H9 (cell line): ENCODE results near the gene EPYC. TPM values are rescaled to one million over a fixed set of nuclear protein-coding genes. Genes with fewer than 3 reads are reported as not detected.

Experiments
- DNase-seq: peaks from one replicate; pipeline ENCODE4 v3.0.0-alpha.2; 2017
- H2AFZ ChIP-seq: one replicate; pipeline ENCODE4 v1.6.1; 2013; ENCODE audit warnings: mild to moderate bottlenecking, low read length, control low read depth, moderate library complexity
- H2AK5ac ChIP-seq: 2 replicates; pipeline ENCODE4 v1.6.1; 2013; ENCODE audit warnings: low read length, control low read depth, mixed read lengths; ENCODE audit not compliant: insufficient read length
- H2BK120ac ChIP-seq: one replicate; pipeline ENCODE4 v1.6.1; 2013; ENCODE audit warnings: low read depth, mild to moderate bottlenecking, low read length, control low read depth, inconsistent platforms; ENCODE audit not compliant: poor library complexity, severe bottlenecking
- H2BK12ac ChIP-seq: 2 replicates; pipeline ENCODE4 v1.6.1; 2013; ENCODE audit warnings: low read length, control low read depth, mixed read lengths, low read depth; ENCODE audit not compliant: insufficient read length
- H2BK15ac ChIP-seq: 2 replicates; pipeline ENCODE4 v1.6.1; 2013; ENCODE audit warnings: low read depth, low read length, control low read depth
- H2BK20ac ChIP-seq: one replicate; pipeline ENCODE4 v1.6.1; 2013; ENCODE audit warnings: low read depth, mild to moderate bottlenecking, low read length, control low read depth, inconsistent platforms; ENCODE audit not compliant: poor library complexity, severe bottlenecking
- H2BK5ac ChIP-seq: 2 replicates; pipeline ENCODE4 v1.6.1; 2013; ENCODE audit warnings: low read length, control low read depth, mixed read lengths; ENCODE audit not compliant: insufficient read length
- H3K14ac ChIP-seq: 2 replicates; pipeline ENCODE4 v1.6.1; 2013; ENCODE audit warnings: low read length, control low read depth; ENCODE audit not compliant: insufficient read depth
- H3K18ac ChIP-seq: 2 replicates; pipeline ENCODE4 v1.6.1; 2013; ENCODE audit warnings: low read depth, mild to moderate bottlenecking, mixed read lengths, low read length, control low read depth; ENCODE audit not compliant: insufficient read length
- H3K23ac ChIP-seq: 2 replicates; pipeline ENCODE4 v1.6.1; 2013; ENCODE audit warnings: low read length, control low read depth, mixed read lengths, low read depth; ENCODE audit not compliant: insufficient read length
- H3K23me2 ChIP-seq: 2 replicates; pipeline ENCODE4 v1.6.1; 2013; ENCODE audit warnings: low read depth, mild to moderate bottlenecking, mixed read lengths, low read length, control low read depth; ENCODE audit not compliant: insufficient read length, poor library complexity, severe bottlenecking
- H3K27ac ChIP-seq: 2 replicates; pipeline ENCODE4 v1.5.1; 2013; ENCODE audit warnings: low read length, control low read depth, mixed read lengths, low read depth; ENCODE audit not compliant: insufficient read length
- H3K27me3 ChIP-seq: 2 replicates; pipeline ENCODE4 v1.6.1; 2013; ENCODE audit warnings: low read length, control low read depth, inconsistent platforms; ENCODE audit not compliant: insufficient read depth
- H3K4ac ChIP-seq: 2 replicates; pipeline ENCODE4 v1.6.1; 2013; ENCODE audit warnings: low read depth, mild to moderate bottlenecking, control low read depth, inconsistent platforms, low read length, moderate library complexity
- H3K4me1 ChIP-seq: 2 replicates; pipeline ENCODE4 v1.6.1; 2013; ENCODE audit warnings: low read length, control low read depth, inconsistent platforms; ENCODE audit not compliant: insufficient read depth
- H3K4me2 ChIP-seq: 2 replicates; pipeline ENCODE4 v1.6.1; 2013; ENCODE audit warnings: low read length, control low read depth, mixed read lengths; ENCODE audit not compliant: insufficient read length, insufficient read depth
- H3K56ac ChIP-seq: 2 replicates; pipeline ENCODE4 v1.6.1; 2013; ENCODE audit warnings: low read depth, mild to moderate bottlenecking, mixed read lengths, low read length, control low read depth; ENCODE audit not compliant: insufficient read length
- H3K79me1 ChIP-seq: 2 replicates; pipeline ENCODE4 v1.6.1; 2013; ENCODE audit warnings: low read depth, mild to moderate bottlenecking, moderate library complexity, low read length, control low read depth, inconsistent platforms; ENCODE audit not compliant: insufficient read depth, poor library complexity, severe bottlenecking
- H3K79me2 ChIP-seq: 2 replicates; pipeline ENCODE4 v1.6.1; 2013; ENCODE audit warnings: low read length, control low read depth, inconsistent platforms; ENCODE audit not compliant: insufficient read depth
- H3K9ac ChIP-seq: 2 replicates; pipeline ENCODE4 v1.6.1; 2013; ENCODE audit warnings: low read length, control low read depth, mixed read lengths; ENCODE audit not compliant: insufficient read length; ENCODE audit errors: extremely low read depth
- H3K9me3 ChIP-seq: one replicate; pipeline ENCODE4 v1.6.1; 2013; ENCODE audit warnings: low read depth, low read length, inconsistent platforms; ENCODE audit not compliant: control insufficient read depth
- H3T11ph ChIP-seq: one replicate; pipeline ENCODE4 v1.6.1; 2013; ENCODE audit warnings: mild to moderate bottlenecking, low read length, control low read depth, inconsistent platforms
- H4K20me1 ChIP-seq: one replicate; pipeline ENCODE4 v1.6.1; 2013; ENCODE audit not compliant: control insufficient read depth, insufficient read length, insufficient read depth
- H4K5ac ChIP-seq: 2 replicates; pipeline ENCODE4 v1.6.1; 2013; ENCODE audit warnings: low read depth, mild to moderate bottlenecking, mixed read lengths, low read length, control low read depth; ENCODE audit not compliant: insufficient read length
- H4K8ac ChIP-seq: replicated peaks from 2 replicates; pipeline ENCODE4 v1.6.1; 2013; ENCODE audit warnings: low read length, control low read depth, mixed read lengths, low read depth; ENCODE audit not compliant: insufficient read length
- H4K91ac ChIP-seq: 2 replicates; pipeline ENCODE4 v1.6.1; 2013; ENCODE audit warnings: low read depth, mild to moderate bottlenecking, moderate library complexity, mixed read lengths, low read length, control low read depth; ENCODE audit not compliant: insufficient read length
- H3K27ac Mint-ChIP-seq, 3 experiments: 2 replicates in 2 of 3; 3 replicates in 1 of 3; pipeline ENCODE4 v1.8.0; 2020 to 2021; ENCODE audit warnings: mixed read lengths in 3 of 3, mild to moderate bottlenecking in 1 of 3, moderate library complexity in 1 of 3
- H3K27me3 Mint-ChIP-seq: 2 replicates; pipeline ENCODE4 v1.8.0; 2021; ENCODE audit warnings: low read depth, mild to moderate bottlenecking, moderate library complexity, mixed read lengths
- H3K36me3 Mint-ChIP-seq, 3 experiments: 2 replicates in 2 of 3; 3 replicates in 1 of 3; pipeline ENCODE4 v1.8.0; 2020 to 2021; ENCODE audit warnings: low read depth in 3 of 3, mixed read lengths in 3 of 3; ENCODE audit not compliant: insufficient read depth in 1 of 3
- H3K4me1 Mint-ChIP-seq, 2 experiments: 2 replicates each; pipeline ENCODE4 v1.8.0; 2020; ENCODE audit warnings: mixed read lengths in 2 of 2
- H3K4me3 Mint-ChIP-seq, 2 experiments: 2 replicates in 1 of 2; 3 replicates in 1 of 2; pipeline ENCODE4 v1.8.0; 2020 to 2021; ENCODE audit warnings: mild to moderate bottlenecking in 2 of 2, mixed read lengths in 2 of 2, moderate library complexity in 1 of 2
- H3K9me3 Mint-ChIP-seq, 2 experiments: 2 replicates in 1 of 2; 3 replicates in 1 of 2; pipeline ENCODE4 v1.8.0; 2020; ENCODE audit warnings: mild to moderate bottlenecking in 2 of 2, mixed read lengths in 2 of 2, moderate library complexity in 1 of 2
- CTCF ChIP-seq: fragments of 200-600 bp; sonication (generic); conservative IDR thresholded peaks from 3 replicates; pipeline ENCODE4 v1.8.0; 2021; ENCODE audit warnings: antibody characterized with exemption, mild to moderate bottlenecking
- total RNA-seq: library from RNA; stranded (reverse); gene quantifications from 2 replicates; pipeline ENCODE4 v1.2.1, GENCODE V29; 2021

The EPYC gene
- total RNA-seq, 1 experiment from 2014 or later, result not detected

- H3K14ac ChIP-seq, result no peak overlapping the region
- H3K9ac ChIP-seq, result no peak overlapping the region
- H4K91ac ChIP-seq, result no peak overlapping the region
- no peaks in the 10 kb centered on the region for H3K79me1 ChIP-seq
- Mint-ChIP-seq H3K4me1 (peaks cover 8% of the 10 kb centered on the region in 2 experiments), H3K36me3 (no peaks in the 10 kb centered on the region), H3K27me3 (no peaks in the 10 kb centered on the region; the same call in 1 of the 2 replicates), H3K27ac (no peak overlapping the region), H3K9me3 (no peaks in the 10 kb centered on the region), H3K4me3 (no peak overlapping the region)
- TF ChIP-seq CTCF, result no peak
- no peak overlapping the region for H2AFZ ChIP-seq
- H3K23ac ChIP-seq, result no peak overlapping the region
- H2BK5ac ChIP-seq, result no peak overlapping the region
- H3K4ac ChIP-seq, result no peak overlapping the region
- H3K18ac ChIP-seq, result no peak overlapping the region
- no peak for DNase-seq
- H4K20me1 ChIP-seq, result no peaks in the 10 kb centered on the region
- H3K79me2 ChIP-seq, result no peaks in the 10 kb centered on the region
- H3T11ph ChIP-seq, result no peak overlapping the region
- H3K56ac ChIP-seq, result no peak overlapping the region
- no peak overlapping the region for H3K4me2 ChIP-seq
- H3K27ac ChIP-seq, result no peak overlapping the region
- H2BK15ac ChIP-seq, result no peak overlapping the region
- no peak overlapping the region for H4K5ac ChIP-seq
- no peak overlapping the region for H2BK20ac ChIP-seq
- no peaks in the 10 kb centered on the region for H3K4me1 ChIP-seq
- H2BK12ac ChIP-seq, result no peak overlapping the region
- H3K27me3 ChIP-seq, result no peaks in the 10 kb centered on the region
- H3K23me2 ChIP-seq, result no peaks in the 10 kb centered on the region
- H2AK5ac ChIP-seq, result no peak overlapping the region
- no peak overlapping the region for H4K8ac ChIP-seq
- no peak overlapping the region for H2BK120ac ChIP-seq
- H3K9me3 ChIP-seq, result no peaks in the 10 kb centered on the region
Measured at GRCh38 chr12:90922145-90922627, 82.6 kb downstream of the EPYC start.
